GM12878 (cell line): ENCODE measurements around the gene POU2AF2. TPM values are rescaled to one million over a fixed set of nuclear protein-coding genes. Genes with fewer than 3 reads are reported as not detected.

Source experiments
- ATAC-seq: fragments of 200-7000 bp; cut with Tn5 transposase; 3 replicates; pipeline ENCODE4 v1.9.1; 2020; ENCODE audit warnings: mild to moderate bottlenecking, moderate library complexity
- BruUV-seq: library from RNA; stranded (reverse); fragments of 400-500 nt; replicated peaks from 2 replicates; lab custom pipeline; 2021; lab: Mats Ljungman, UMichigan
- CTCF ChIA-PET: fragments of 300-600 bp; sonication (Branson Sonifier 250); formaldehyde crosslinking; extraction: SDS; loops from one replicate; lab custom pipeline; 2021; ENCODE audit warnings: inconsistent platforms; lab: Yijun Ruan, JAX
- POLR2A ChIA-PET: fragments of 350-600 bp; formaldehyde crosslinking; extraction: SDS; loops from one replicate; lab custom pipeline; 2021; ENCODE audit warnings: inconsistent platforms; lab: Charles Lee
- RAD21 ChIA-PET: fragments of 300-600 bp; sonication (Branson Sonifier 250); formaldehyde crosslinking; loops from one replicate; lab custom pipeline; 2023; ENCODE audit warnings: antibody characterized with exemption; ENCODE audit not compliant: unreplicated experiment; lab: Charles Lee
- SMC1A ChIA-PET: fragments of 300-600 bp; sonication (Branson Sonifier 250); formaldehyde crosslinking; loops from one replicate; lab custom pipeline; 2023; ENCODE audit not compliant: unreplicated experiment, uncharacterized antibody; lab: Charles Lee
- DNase-seq: peaks from one replicate; pipeline ENCODE4 v3.0.0-alpha.2; 2011; ENCODE audit warnings: low read depth, low spot score
- FAIRE-seq: peaks from 3 replicates; lab custom pipeline; 2011; peaks lifted over from hg19 to GRCh38; lab: Jason Lieb, UNC
- H2AFZ ChIP-seq: 2 replicates; pipeline ENCODE4 v1.6.0; 2011; ENCODE audit warnings: low read depth, low read length, control low read depth; ENCODE audit not compliant: control insufficient read depth
- H3K27ac ChIP-seq: 2 replicates; pipeline ENCODE4 v1.5.1; 2011; ENCODE audit warnings: control low read depth; ENCODE audit not compliant: control insufficient read depth, insufficient read depth
- H3K27me3 ChIP-seq, 2 experiments: replicated peaks in 1 of 2; 2 replicates each; pipeline versions ENCODE4 v1.6.0 to v1.6.1; 2011; ENCODE audit warnings: low read length in 1 of 2; ENCODE audit not compliant: control insufficient read depth in 2 of 2, insufficient read depth in 2 of 2
- H3K36me3 ChIP-seq, 2 experiments: 2 replicates each; pipeline ENCODE4 v1.5.1; 2011; ENCODE audit warnings: low read length in 1 of 2; ENCODE audit not compliant: control insufficient read depth in 2 of 2, insufficient read depth in 2 of 2
- H3K4me1 ChIP-seq: 2 replicates; pipeline ENCODE4 v1.6.1; 2011; ENCODE audit warnings: mild to moderate bottlenecking, low read length, moderate library complexity, mixed read lengths; ENCODE audit not compliant: control insufficient read depth, insufficient read depth
- H3K4me2 ChIP-seq: 2 replicates; pipeline ENCODE4 v1.6.0; 2011; ENCODE audit warnings: control low read depth; ENCODE audit not compliant: control insufficient read depth, insufficient read depth
- H3K4me3 ChIP-seq: fragments of 200-600 bp; sonication (generic); 2 replicates; pipeline ENCODE4 v1.5.1; 2016
- H3K79me2 ChIP-seq: 2 replicates; pipeline ENCODE4 v1.6.0; 2011; ENCODE audit warnings: low read length; ENCODE audit not compliant: control insufficient read depth, insufficient read depth
- H3K9ac ChIP-seq: 2 replicates; pipeline ENCODE4 v1.8.0; 2011; ENCODE audit warnings: low read length, control low read depth, mixed read lengths; ENCODE audit not compliant: control insufficient read depth, insufficient read depth
- H3K9me3 ChIP-seq: replicated peaks from 3 replicates; pipeline ENCODE4 v1.5.1; 2011; ENCODE audit warnings: mild to moderate bottlenecking, low read length; ENCODE audit not compliant: control insufficient read depth, insufficient read depth
- H4K20me1 ChIP-seq: 2 replicates; pipeline ENCODE4 v1.6.0; 2011; ENCODE audit not compliant: control insufficient read depth, insufficient read depth
- CUX1 ChIP-seq: IDR thresholded peaks from 2 replicates; pipeline ENCODE4 v1.6.1; 2012; ENCODE audit warnings: improper control_type of control experiment, low read depth, low read length; ENCODE audit not compliant: insufficient replicate concordance
- FOXK2 ChIP-seq: fragments of 450-650 bp; IDR thresholded peaks from 2 replicates; pipeline ENCODE4 v1.6.1; 2017; ENCODE audit warnings: mild to moderate bottlenecking, moderate library complexity
- GATAD2B ChIP-seq: fragments of 450-650 bp; conservative IDR thresholded peaks from 2 replicates; pipeline ENCODE4 v1.6.1; 2017; ENCODE audit warnings: low read depth, mild to moderate bottlenecking, moderate library complexity
- POLR2AphosphoS5 ChIP-seq: IDR thresholded peaks from 2 replicates; pipeline ENCODE4 v1.6.1; 2011; ENCODE audit warnings: mild to moderate bottlenecking, low read length, inconsistent platforms
- SIX5 ChIP-seq: IDR thresholded peaks from 2 replicates; pipeline ENCODE4 v1.6.1; 2011; ENCODE audit warnings: mild to moderate bottlenecking, low read depth, low read length, moderate library complexity; ENCODE audit not compliant: severe bottlenecking
- SMARCA5 ChIP-seq: fragments of 450-650 bp; IDR thresholded peaks from 2 replicates; pipeline ENCODE4 v1.6.1; 2017; ENCODE audit warnings: mild to moderate bottlenecking
- TARDBP ChIP-seq: IDR thresholded peaks from 2 replicates; pipeline ENCODE4 v1.6.1; 2016; ENCODE audit warnings: borderline replicate concordance
- WGBS: methylation state at CpG from one replicate; pipeline ENCODE4 v1.1.6; 2016; ENCODE audit warnings: low lambda C conversion rate; ENCODE audit not compliant: insufficient replicate concordance, insufficient coverage; ENCODE audit errors: missing lambda C conversion rate; 5-methylcytosine and 5-hydroxymethylcytosine counted together
- in situ Hi-C: fragments of 300-500 bp; cut with MboI; formaldehyde crosslinking; loops from 9 replicates; pipeline ENCODE4 v1.14.3; 2018; ENCODE audit warnings: mixed read lengths
- intact Hi-C: fragments of 100-400 bp; cut with micrococcal nuclease; formaldehyde crosslinking; loops from one replicate; pipeline ENCODE4 v1.14.2; 2022; ENCODE audit not compliant: unreplicated experiment
- polyA plus RNA-seq, 11 experiments: library from polyadenylated mRNA; depleted of rRNA in 4 of 11; unstranded in 6 of 11; stranded (reverse) in 5 of 11; fragments of >200 nt; fragmentation: Nextera tagmentation in 4 of 11; fragmentation: Illumina TruSeq in 1 of 11; extraction: Ambion mirVana in 4 of 11; extraction: Trizol in 1 of 11; gene quantifications; 1 replicate in 1 of 11; 2 replicates in 10 of 11; pipeline versions ENCODE4 v1.2.1 to v1.2.3, GENCODE V29; 2011 to 2016; ENCODE audit warnings: inconsistent platforms in 2 of 11, missing spikeins in 2 of 11, low read depth in 1 of 11
- total RNA-seq, 4 experiments: library from RNA; depleted of rRNA in 3 of 4; stranded (reverse); fragments of >200 nt in 3 of 4; fragmentation: Illumina TruSeq in 1 of 4; extraction: Trizol in 1 of 4; gene quantifications; 2 replicates each; pipeline versions ENCODE4 v1.2.1 to v1.2.3, GENCODE V29; 2013 to 2021

POU2AF2 gene
- total and polyA plus RNA-seq, 10 of the 15 experiments (the other 5 are each of a cell fraction or from before 2014, with no cell fraction given): not detected

GRCh38 chr11:111205632-111206385 is 39.7 kb upstream of the POU2AF2 start:
- Histone ChIP-seq H3K4me3 (no peak overlapping the region), H3K79me2 (no peaks in the 10 kb centered on the region), H3K27me3 (peaks cover 2 to 4% of the 10 kb centered on the region in 2 experiments; a peak in 2 of 4 replicates), H3K4me2 (no peak overlapping the region), H2AFZ (no peak overlapping the region), H3K27ac (no peak overlapping the region), H3K4me1 (no peaks in the 10 kb centered on the region), H3K36me3 (no peaks in the 10 kb centered on the region), H3K9me3 (no peaks in the 10 kb centered on the region), H4K20me1 (no peaks in the 10 kb centered on the region), H3K9ac (no peak overlapping the region)
- TF ChIP-seq POLR2AphosphoS5 (no peak), SMARCA5 (no peak), SIX5 (no peak), CUX1 (no peak), TARDBP (no peak), FOXK2 (no peak), GATAD2B (no peak)
- intact Hi-C loops: no loop called here
- BruUV-seq: no TSS peak
- ChIA-PET RAD21 (no interaction called here), SMC1A (no interaction called here), CTCF (no interaction called here), POLR2A (no interaction called here)
- in situ Hi-C loops: no loop called here
- ATAC-seq: no peak
- WGBS: 8% methylated on average over 3 of the region's 3 CpGs
- no peak for DNase-seq
- FAIRE-seq: no peak
